Activated CD8-positive, alpha-beta T cell treated with anti-CD3 and anti-CD28 coated beads for 36 hours (primary cell): ENCODE data around the gene FGD3. TPM values are rescaled to one million over a fixed set of nuclear protein-coding genes. Genes with fewer than 3 reads are reported as not detected.

Experiments used
- ATAC-seq: fragments of 200-7000 bp; cut with Tn5 transposase; one replicate; pipeline ENCODE4 v1.10.0; 2021; ENCODE audit warnings: mild to moderate bottlenecking, moderate library complexity
- CTCF ChIA-PET: fragments of 350-600 bp; sonication (Branson Sonifier 250); formaldehyde crosslinking; loops from one replicate; lab custom pipeline; 2021; ENCODE audit warnings: antibody characterized with exemption; lab: Charles Lee
- POLR2A ChIA-PET: fragments of 350-600 bp; sonication (Branson Sonifier 250); formaldehyde crosslinking; loops from one replicate; lab custom pipeline; 2021; ENCODE audit warnings: antibody characterized with exemption; lab: Charles Lee
- DNase-seq: peaks from one replicate; pipeline ENCODE4 v3.0.0-alpha.2; 2020
- H3K27ac Mint-ChIP-seq: one replicate; pipeline ENCODE4 v1.8.0; 2021; ENCODE audit warnings: mild to moderate bottlenecking, mixed read lengths
- H3K27me3 Mint-ChIP-seq: one replicate; pipeline ENCODE4 v1.8.0; 2021; ENCODE audit warnings: mixed read lengths
- H3K36me3 Mint-ChIP-seq: one replicate; pipeline ENCODE4 v1.8.0; 2021; ENCODE audit warnings: low read depth, mixed read lengths
- H3K4me1 Mint-ChIP-seq: one replicate; pipeline ENCODE4 v1.8.0; 2021; ENCODE audit warnings: low read depth, mixed read lengths
- H3K4me3 Mint-ChIP-seq: one replicate; pipeline ENCODE4 v1.8.0; 2021; ENCODE audit warnings: mild to moderate bottlenecking, moderate library complexity, mixed read lengths
- H3K9me3 Mint-ChIP-seq: one replicate; pipeline ENCODE4 v1.8.0; 2021; ENCODE audit warnings: mixed read lengths
- CTCF ChIP-seq: fragments of 200-600 bp; IDR thresholded peaks from one replicate; pipeline ENCODE4 v1.8.0; 2022; ENCODE audit warnings: antibody characterized with exemption, mild to moderate bottlenecking
- intact Hi-C: fragments of 100-400 bp; cut with micrococcal nuclease; formaldehyde crosslinking; loops from one replicate; pipeline ENCODE4 v1.10.0; 2022
- total RNA-seq, 2 experiments: library from RNA; stranded (reverse); gene quantifications; one replicate each; pipeline ENCODE4 v1.2.3, GENCODE V29; 2021

The FGD3 gene
- total RNA-seq, 2 experiments from 2014 or later = 41.6 to 43.5 TPM

GRCh38 chr9:93024646-93024910 is 77.3 kb downstream of the FGD3 start:
- DNase-seq = no peak
- H3K27me3 Mint-ChIP-seq = no peaks in the 10 kb centered on the region
- H3K4me1 Mint-ChIP-seq = peaks cover 75% of the 10 kb centered on the region
- CTCF ChIA-PET = interaction anchor here (0.8 to 4.8 kb wide), 4 partner anchors 10 to 70 kb away, joined by 3 to 28 read pairs (median 5); no protein-coding TSS in a partner anchor
- TF ChIP-seq CTCF = no peak
- H3K36me3 Mint-ChIP-seq = peaks cover 40% of the 10 kb centered on the region
- no peak overlapping the region for H3K4me3 Mint-ChIP-seq
- H3K27ac Mint-ChIP-seq = peak overlapping the region; percentile 96
- intact Hi-C loops = no loop called here
- POLR2A ChIA-PET = interaction anchor here (0.6 to 1.9 kb wide), 3 partner anchors 11 to 35 kb away, joined by 3 to 5 read pairs (median 5); no protein-coding TSS in a partner anchor
- H3K9me3 Mint-ChIP-seq = no peaks in the 10 kb centered on the region
- ATAC-seq = no peak

DNA sequence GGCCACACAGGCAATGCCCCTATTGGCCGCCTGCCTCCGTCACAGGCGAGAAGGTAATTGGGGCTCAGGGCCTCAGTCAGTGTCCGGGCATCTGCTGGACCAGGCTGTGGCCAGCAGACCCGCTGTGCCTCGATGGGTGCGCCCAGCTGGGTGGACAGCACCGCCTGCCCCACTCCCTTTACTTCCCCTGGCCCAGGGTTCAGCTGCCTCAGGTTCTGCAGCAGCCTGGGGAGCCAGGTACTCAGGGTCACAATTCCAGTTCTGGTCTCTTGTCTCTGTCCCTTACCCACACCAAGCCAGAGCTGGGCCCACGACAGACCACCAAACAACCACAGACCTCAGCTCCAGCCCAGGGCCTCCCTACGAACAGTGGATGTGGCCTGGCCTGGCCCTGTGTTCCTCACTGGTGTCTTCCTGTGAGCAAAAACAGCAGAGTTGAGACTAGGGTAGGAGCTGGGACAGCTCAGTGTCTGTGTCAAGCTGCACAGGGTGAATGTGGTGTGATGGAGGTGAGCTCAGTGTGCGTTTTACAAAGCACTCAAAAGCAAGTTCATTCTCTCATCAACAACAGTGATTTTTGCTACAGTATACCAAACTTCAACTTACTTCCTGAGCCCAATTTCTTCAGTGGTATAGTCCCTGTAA is 77.8 kb downstream of the FGD3 start:
- DNase-seq (no peak), ATAC-seq (no peak)
- ChIA-PET CTCF (interaction anchor here (0.8 to 4.8 kb wide), 6 partner anchors 10 to 84 kb away, joined by 3 to 28 read pairs (median 5); no protein-coding TSS in a partner anchor), POLR2A (interaction anchor here (0.8 to 1.9 kb wide), 8 partner anchors 11 to 61 kb away, joined by 3 to 6 read pairs (median 4); no protein-coding TSS in a partner anchor)
- intact Hi-C loops = loop anchor here (5.0 kb wide), 1 partner anchor 37 kb away; no protein-coding TSS in a partner anchor
- no peak overlapping the region for H3K4me3 Mint-ChIP-seq
- no peaks in the 10 kb centered on the region for H3K27me3 Mint-ChIP-seq
- H3K36me3 Mint-ChIP-seq = peaks cover 44% of the 10 kb centered on the region
- H3K4me1 Mint-ChIP-seq = peaks cover 78% of the 10 kb centered on the region
- no peak for TF ChIP-seq CTCF
- H3K27ac Mint-ChIP-seq = peak overlapping the region; percentile 96
- no peaks in the 10 kb centered on the region for H3K9me3 Mint-ChIP-seq

DNA sequence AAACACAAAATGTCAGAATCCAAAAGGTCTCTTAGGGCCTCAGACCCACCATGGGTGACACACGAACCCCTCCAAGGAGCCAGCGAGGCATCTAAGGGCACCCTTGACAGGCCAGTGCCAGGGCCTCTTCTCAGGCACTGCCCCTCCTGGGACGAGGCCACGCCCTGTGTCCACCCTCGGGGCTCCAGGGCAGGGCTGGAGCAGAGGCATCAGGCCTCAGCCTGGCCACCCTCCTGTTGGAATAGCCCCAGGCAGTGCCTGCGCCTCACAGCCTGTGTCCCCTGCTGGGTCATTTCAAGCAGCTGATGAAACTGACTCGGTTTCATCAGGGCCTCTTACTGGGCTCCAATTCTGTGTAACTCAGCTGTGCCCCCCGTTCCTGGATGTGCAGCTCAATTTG is 78.4 kb downstream of the FGD3 start:
- Mint-ChIP-seq H3K36me3 (peaks cover 45% of the 10 kb centered on the region), H3K4me3 (no peak overlapping the region)

DNA sequence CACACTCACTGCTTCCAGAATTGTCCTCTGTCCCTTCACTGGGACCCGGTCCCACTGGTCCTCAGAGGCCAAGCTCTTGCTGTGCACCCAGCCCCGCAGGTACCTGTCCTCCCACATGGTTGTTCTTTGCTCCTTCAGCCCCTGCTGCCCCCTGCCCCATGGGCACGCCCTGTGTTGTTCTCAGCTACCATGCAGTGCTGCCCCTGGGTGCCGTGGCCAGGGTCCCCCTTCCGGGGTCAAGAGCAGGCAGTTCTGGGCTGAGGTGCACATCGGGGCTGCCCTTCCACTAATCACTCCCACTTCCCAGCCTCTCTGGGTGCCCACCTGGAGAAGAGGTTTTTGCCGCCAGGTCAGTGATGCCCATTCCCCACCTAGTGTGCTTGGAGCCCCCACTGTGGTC is 79.3 kb downstream of the FGD3 start:
- H3K9me3 Mint-ChIP-seq = no peaks in the 10 kb centered on the region
- CTCF ChIA-PET = interaction anchor here (0.7 to 4.8 kb wide), 5 partner anchors 9 to 82 kb away, joined by 3 to 28 read pairs (median 4); no protein-coding TSS in a partner anchor
- intact Hi-C loops = loop anchor here (5.0 kb wide), 1 partner anchor 36 kb away; no protein-coding TSS in a partner anchor
- POLR2A ChIA-PET = interaction anchor here (1.9 kb wide), 1 partner anchor 33 kb away, joined by 6 read pairs; no protein-coding TSS in a partner anchor
- no peak overlapping the region for H3K4me3 Mint-ChIP-seq
- ATAC-seq (no peak), DNase-seq (no peak)
- peaks cover 45% of the 10 kb centered on the region for H3K36me3 Mint-ChIP-seq
- peaks cover 74% of the 10 kb centered on the region for H3K4me1 Mint-ChIP-seq
- no peaks in the 10 kb centered on the region for H3K27me3 Mint-ChIP-seq
- no peak for TF ChIP-seq CTCF
- peak overlapping the region; percentile 96 for H3K27ac Mint-ChIP-seq

More for the DNA sequence above, 78.4 kb downstream of the FGD3 start:
- ATAC-seq = no peak
- TF ChIP-seq CTCF = no peak
- Mint-ChIP-seq H3K27me3 (no peaks in the 10 kb centered on the region), H3K27ac (peak overlapping the region; percentile 96), H3K9me3 (no peaks in the 10 kb centered on the region), H3K4me1 (peaks cover 74% of the 10 kb centered on the region)
- CTCF ChIA-PET = interaction anchor here (1.1 to 4.8 kb wide), 5 partner anchors 10 to 83 kb away, joined by 4 to 28 read pairs (median 5); no protein-coding TSS in a partner anchor
- intact Hi-C loops = loop anchor here (5.0 kb wide), 1 partner anchor 37 kb away; no protein-coding TSS in a partner anchor
- DNase-seq = no peak
- POLR2A ChIA-PET = interaction anchor here (0.8 to 1.9 kb wide), 8 partner anchors 12 to 62 kb away, joined by 3 to 6 read pairs (median 4); no protein-coding TSS in a partner anchor
